Activated CD4-positive, alpha-beta memory T cell treated with anti-CD3 and anti-CD28 coated beads for 36 hours (primary cell): ENCODE data around the gene FOXN3. TPM values are rescaled to one million over a fixed set of nuclear protein-coding genes. Genes with fewer than 3 reads are reported as not detected.

Experiments
- CTCF ChIA-PET: fragments of 350-600 bp; sonication (Branson Sonifier 250); formaldehyde crosslinking; loops from one replicate; lab custom pipeline; 2021; ENCODE audit warnings: antibody characterized with exemption, inconsistent platforms; lab: Charles Lee
- POLR2A ChIA-PET: fragments of 350-600 bp; sonication (Branson Sonifier 250); formaldehyde crosslinking; loops from one replicate; lab custom pipeline; 2021; ENCODE audit warnings: antibody characterized with exemption; lab: Charles Lee
- DNase-seq: peaks from one replicate; pipeline ENCODE4 v3.0.0-alpha.2; 2020
- H3K27ac Mint-ChIP-seq: one replicate; pipeline ENCODE4 v1.8.0; 2021; ENCODE audit warnings: mixed read lengths
- H3K27me3 Mint-ChIP-seq: one replicate; pipeline ENCODE4 v1.8.0; 2021; ENCODE audit warnings: mixed read lengths
- H3K36me3 Mint-ChIP-seq: one replicate; pipeline ENCODE4 v1.8.0; 2021; ENCODE audit warnings: mixed read lengths
- H3K4me1 Mint-ChIP-seq: one replicate; pipeline ENCODE4 v1.8.0; 2021; ENCODE audit warnings: low read depth, mixed read lengths
- H3K4me3 Mint-ChIP-seq: one replicate; pipeline ENCODE4 v1.8.0; 2021; ENCODE audit warnings: mild to moderate bottlenecking, mixed read lengths
- H3K9me3 Mint-ChIP-seq: one replicate; pipeline ENCODE4 v1.8.0; 2021; ENCODE audit warnings: mixed read lengths
- intact Hi-C: fragments of 100-400 bp; cut with micrococcal nuclease; formaldehyde crosslinking; loops from one replicate; pipeline ENCODE4 v1.15.1; 2023
- total RNA-seq, 2 experiments: library from RNA; stranded (reverse); gene quantifications; one replicate each; pipeline ENCODE4 v1.2.3, GENCODE V29; 2021

Gene FOXN3
- total RNA-seq, 2 experiments from 2014 or later, result 59.1 to 63.5 TPM

DNA sequence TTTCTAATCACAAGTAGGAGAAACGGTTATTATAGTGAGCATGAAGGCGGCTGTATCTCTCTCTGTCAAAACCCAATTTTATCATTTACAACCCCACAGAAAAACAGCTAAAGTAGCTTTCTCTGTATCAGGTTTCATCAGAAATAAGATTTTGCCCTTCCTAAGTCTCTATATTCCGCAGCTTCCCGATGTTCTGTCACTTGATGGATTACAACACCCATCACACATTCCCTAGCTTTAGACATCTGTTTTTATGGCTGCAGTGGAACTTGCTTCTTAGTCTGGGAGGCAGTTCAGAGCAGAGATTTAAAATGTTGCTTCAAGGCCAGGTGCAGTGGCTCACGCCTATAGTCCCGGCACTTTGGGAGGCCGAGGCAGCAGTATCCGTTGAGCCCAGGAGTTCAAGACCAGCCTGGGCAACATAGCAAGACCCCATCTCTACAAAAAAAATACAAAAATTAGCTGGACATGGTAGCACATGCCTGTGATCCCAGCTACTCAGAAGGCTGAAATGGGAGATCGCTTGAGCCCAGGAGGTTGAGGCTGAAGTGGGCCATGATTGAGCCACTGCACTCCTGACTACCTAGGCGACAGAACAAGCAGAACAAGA is 27.6 kb upstream of the FOXN3 start:
- no peaks in the 10 kb centered on the region for H3K27me3 Mint-ChIP-seq
- no peak for DNase-seq
- H3K36me3 Mint-ChIP-seq, result peaks cover 10% of the 10 kb centered on the region
- H3K4me3 Mint-ChIP-seq, result no peak overlapping the region
- POLR2A ChIA-PET, result interaction anchor here (1.3 kb wide), 1 partner anchor 14 kb away, joined by 6 read pairs; no protein-coding TSS in a partner anchor
- CTCF ChIA-PET, result interaction anchor here (0.9 kb wide), 1 partner anchor 109 kb away, joined by 3 read pairs; no protein-coding TSS in a partner anchor
- intact Hi-C loops, result loop anchor here (1.0 kb wide), 1 partner anchor 14 kb away; no protein-coding TSS in a partner anchor
- peak overlapping the region; percentile 64 for H3K27ac Mint-ChIP-seq
- peaks cover 47% of the 10 kb centered on the region for H3K4me1 Mint-ChIP-seq
- H3K9me3 Mint-ChIP-seq, result peaks cover 5% of the 10 kb centered on the region

GRCh38 chr14:89444044-89444443 is 27.0 kb upstream of the FOXN3 start:
- Mint-ChIP-seq H3K4me1 (peaks cover 44% of the 10 kb centered on the region), H3K4me3 (peak overlapping the region; percentile 10)
- peak; percentile 54 for DNase-seq

GRCh38 chr14:89443042-89443629 is 26.1 kb upstream of the FOXN3 start:
- no peaks in the 10 kb centered on the region for H3K27me3 Mint-ChIP-seq
- H3K4me1 Mint-ChIP-seq, result peaks cover 43% of the 10 kb centered on the region
- H3K36me3 Mint-ChIP-seq, result peaks cover 10% of the 10 kb centered on the region
- intact Hi-C loops, result no loop called here
- H3K9me3 Mint-ChIP-seq, result peaks cover 5% of the 10 kb centered on the region
- H3K27ac Mint-ChIP-seq, result peak overlapping the region; percentile 69
- POLR2A ChIA-PET, result interaction anchor here (0.7 kb wide), 1 partner anchor 13 kb away, joined by 3 read pairs; no protein-coding TSS in a partner anchor
- DNase-seq, result no peak
- CTCF ChIA-PET, result interaction anchor here (1.0 kb wide), 1 partner anchor 33 kb away, joined by 3 read pairs; no protein-coding TSS in a partner anchor
- H3K4me3 Mint-ChIP-seq, result no peak overlapping the region

More at GRCh38 chr14:89444044-89444443, 27.0 kb upstream of the FOXN3 start:
- POLR2A ChIA-PET, result interaction anchor here (1.3 kb wide), 1 partner anchor 14 kb away, joined by 6 read pairs; no protein-coding TSS in a partner anchor
- intact Hi-C loops, result loop anchor here (1.0 kb wide), 1 partner anchor 14 kb away; no protein-coding TSS in a partner anchor
- CTCF ChIA-PET, result interaction anchor here (0.9 kb wide), 1 partner anchor 108 kb away, joined by 3 read pairs; no protein-coding TSS in a partner anchor
- no peaks in the 10 kb centered on the region for H3K27me3 Mint-ChIP-seq
- H3K27ac Mint-ChIP-seq, result peak overlapping the region; percentile 64
- peaks cover 10% of the 10 kb centered on the region for H3K36me3 Mint-ChIP-seq
- peaks cover 5% of the 10 kb centered on the region for H3K9me3 Mint-ChIP-seq

- ChIA-PET CTCF (no interaction called here), POLR2A (no interaction called here)
- DNase-seq, result no peak
- Mint-ChIP-seq H3K36me3 (peaks cover 7% of the 10 kb centered on the region), H3K27me3 (no peaks in the 10 kb centered on the region), H3K27ac (no peak overlapping the region), H3K4me1 (peaks cover 40% of the 10 kb centered on the region), H3K9me3 (peaks cover 5% of the 10 kb centered on the region), H3K4me3 (no peak overlapping the region)
- intact Hi-C loops, result no loop called here
Measured at GRCh38 chr14:89442280-89442679, 25.2 kb upstream of the FOXN3 start.

- POLR2A ChIA-PET, result no interaction called here
- CTCF ChIA-PET, result no interaction called here
- peaks cover 43% of the 10 kb centered on the region for H3K4me1 Mint-ChIP-seq
Measured at GRCh38 chr14:89440986-89441909, 24.2 kb upstream of the FOXN3 start.

DNA sequence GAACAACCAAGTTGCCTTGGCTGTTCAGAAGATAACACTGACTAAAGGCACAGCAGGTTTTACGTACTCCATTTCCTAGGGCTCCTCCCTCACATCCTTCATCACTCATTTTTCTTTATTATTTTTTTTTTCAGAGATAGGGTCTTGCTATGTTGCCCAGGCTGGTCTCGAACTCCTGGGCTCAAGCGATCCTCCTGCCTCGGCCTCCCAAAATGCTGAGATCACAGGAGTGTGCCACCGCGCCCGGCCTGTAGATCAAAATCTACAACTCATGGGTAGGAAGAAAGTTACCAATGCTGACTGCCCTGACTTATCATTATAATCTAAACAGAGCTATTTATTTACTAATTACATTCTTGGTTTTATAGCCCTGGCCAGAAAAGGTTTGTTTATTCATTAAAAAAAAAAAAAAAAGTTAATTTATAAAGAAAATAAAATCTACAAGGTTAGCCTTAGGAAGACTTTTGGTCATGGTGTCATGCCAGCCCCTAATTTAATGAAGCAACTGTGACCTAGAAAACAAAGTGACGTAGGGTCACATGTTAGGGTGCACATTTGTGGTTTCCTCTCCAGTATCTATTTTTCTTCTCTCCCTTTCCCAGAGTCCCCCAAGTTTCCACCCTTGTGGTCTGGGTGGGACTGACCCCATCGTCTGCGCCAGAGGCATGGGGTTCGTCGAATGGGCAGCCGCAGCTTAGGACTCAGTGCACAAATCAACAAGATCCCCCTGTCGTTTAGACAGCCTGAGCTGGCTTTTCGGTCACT is 19.0 kb upstream of the FOXN3 start:
- Mint-ChIP-seq H3K27me3 (no peaks in the 10 kb centered on the region), H3K4me1 (peaks cover 37% of the 10 kb centered on the region), H3K36me3 (no peaks in the 10 kb centered on the region), H3K4me3 (no peak overlapping the region), H3K27ac (peak overlapping the region; percentile 4), H3K9me3 (no peaks in the 10 kb centered on the region)
- CTCF ChIA-PET, result no interaction called here
- intact Hi-C loops, result no loop called here
- POLR2A ChIA-PET, result no interaction called here
- DNase-seq, result no peak

More at GRCh38 chr14:89440986-89441909, 24.2 kb upstream of the FOXN3 start:
- intact Hi-C loops, result no loop called here
- Mint-ChIP-seq H3K9me3 (peaks cover 5% of the 10 kb centered on the region), H3K36me3 (peaks cover 4% of the 10 kb centered on the region), H3K4me3 (no peak overlapping the region), H3K27me3 (no peaks in the 10 kb centered on the region), H3K27ac (no peak overlapping the region)
- DNase-seq, result no peak

DNA sequence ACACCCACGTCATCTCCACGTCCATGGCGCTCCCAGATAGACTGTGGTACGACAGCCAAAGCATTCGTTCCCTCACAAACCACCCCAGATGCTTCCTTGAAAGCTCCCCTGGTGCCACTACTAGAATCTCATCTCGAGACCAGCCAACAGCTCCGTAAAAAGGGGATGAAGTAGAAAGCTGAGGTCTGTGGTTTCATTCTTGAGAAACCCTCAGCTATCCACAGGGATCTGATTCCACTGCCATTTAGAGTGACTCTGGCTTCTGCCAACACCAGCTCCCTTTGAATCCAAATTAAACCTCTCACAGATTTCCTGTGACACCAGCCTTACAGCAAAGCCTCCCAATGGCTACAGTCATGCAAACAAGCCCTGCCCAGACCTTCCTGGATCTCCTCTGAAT is 18.5 kb upstream of the FOXN3 start:
- ChIA-PET POLR2A (no interaction called here), CTCF (no interaction called here)
- Mint-ChIP-seq H3K27ac (peak overlapping the region; percentile 4), H3K4me1 (peaks cover 43% of the 10 kb centered on the region), H3K36me3 (no peaks in the 10 kb centered on the region), H3K9me3 (no peaks in the 10 kb centered on the region), H3K4me3 (no peak overlapping the region), H3K27me3 (no peaks in the 10 kb centered on the region)
- intact Hi-C loops, result no loop called here
- DNase-seq, result no peak

- Mint-ChIP-seq H3K4me1 (peaks cover 63% of the 10 kb centered on the region), H3K27me3 (no peaks in the 10 kb centered on the region), H3K9me3 (no peaks in the 10 kb centered on the region), H3K4me3 (no peak overlapping the region), H3K36me3 (no peaks in the 10 kb centered on the region), H3K27ac (peak overlapping the region; percentile 58)
- DNase-seq, result no peak
- intact Hi-C loops, result loop anchor here (5.0 kb wide), 2 partner anchors 250 to 335 kb away; no protein-coding TSS in a partner anchor
- ChIA-PET CTCF (no interaction called here), POLR2A (no interaction called here)
Measured at GRCh38 chr14:89432226-89432625, 15.2 kb upstream of the FOXN3 start.

- ChIA-PET POLR2A (interaction anchor here (0.8 to 2.8 kb wide), 12 partner anchors 13 to 526 kb away, joined by 3 to 32 read pairs (median 6); partner anchors contain the start of gene TDP1), CTCF (interaction anchor here (0.9 to 2.1 kb wide), 3 partner anchors 79 to 321 kb away, joined by 3 to 8 read pairs (median 3); no protein-coding TSS in a partner anchor)
- H3K4me3 Mint-ChIP-seq, result peak overlapping the region; percentile 67
- no peaks in the 10 kb centered on the region for H3K9me3 Mint-ChIP-seq
- H3K27me3 Mint-ChIP-seq, result no peaks in the 10 kb centered on the region
- peaks cover 69% of the 10 kb centered on the region for H3K4me1 Mint-ChIP-seq
- peak; percentile 75 for DNase-seq
- H3K27ac Mint-ChIP-seq, result peak overlapping the region; percentile 88
- no peaks in the 10 kb centered on the region for H3K36me3 Mint-ChIP-seq
- intact Hi-C loops, result loop anchor here (1.0 to 5.0 kb wide), 8 partner anchors 8 to 337 kb away; no protein-coding TSS in a partner anchor
Measured at GRCh38 chr14:89430391-89431236, 13.6 kb upstream of the FOXN3 start.
